Breast epithelium (tissue), 3 donors: ENCODE measurements around the gene UIMC1.

Experiments
- CTCF ChIP-seq, 3 donors: fragments of 450-650 bp; IDR thresholded peaks; one replicate each; pipeline ENCODE4 v1.5.1; 2016 to 2017; ENCODE audit warnings: antibody characterized with exemption in 3 of 3, mild to moderate bottlenecking in 3 of 3, moderate library complexity in 3 of 3
- POLR2A ChIP-seq: fragments of 450-650 bp; IDR thresholded peaks from one replicate; pipeline ENCODE4 v1.6.1; 2016; ENCODE audit warnings: antibody characterized with exemption, mild to moderate bottlenecking, moderate library complexity

GRCh38 chr5:176959051-176959450 is 47.5 kb downstream of the UIMC1 start:
- TF ChIP-seq CTCF (IDR thresholded peaks at IDR 0.05) = peak in 2 of 3 donors; percentile 33 to 44
- no peak for TF ChIP-seq POLR2A
